Thoracic aorta (tissue), 2 donors: Measurements from ENCODE around the gene TSSC4. TPM values are rescaled to one million over a fixed set of nuclear protein-coding genes. Genes with fewer than 3 reads are reported as not detected.

Experiments used
- ATAC-seq: fragments of 150-250 bp; one replicate; pipeline ENCODE4 v1.8.0; 2017; ENCODE audit warnings: low read depth; ENCODE audit not compliant: insufficient number of reproducible peaks, low FRiP score
- DNase-seq: peaks from one replicate; pipeline ENCODE4 v3.0.0-alpha.2; 2020; ENCODE audit warnings: low spot score
- H3K27ac ChIP-seq, 2 donors: fragments of 200-600 bp; sonication (generic); 1 replicate in 1 of 2; 2 replicates in 1 of 2; pipeline ENCODE4 v1.5.1; 2016; ENCODE audit warnings: mild to moderate bottlenecking in 2 of 2, moderate library complexity in 2 of 2
- H3K27me3 ChIP-seq: fragments of 200-600 bp; sonication (generic); replicated peaks from 2 replicates; pipeline ENCODE4 v1.6.0; 2016; ENCODE audit warnings: mild to moderate bottlenecking; ENCODE audit not compliant: insufficient read depth
- H3K36me3 ChIP-seq: fragments of 200-600 bp; sonication (generic); one replicate; pipeline ENCODE4 v1.5.1; 2016
- H3K4me1 ChIP-seq, 2 donors: fragments of 200-600 bp; sonication (generic); 1 replicate in 1 of 2; 2 replicates in 1 of 2; pipeline versions ENCODE4 v1.5.1 to v1.6.0; 2016; ENCODE audit warnings: low read depth in 2 of 2, mild to moderate bottlenecking in 1 of 2; ENCODE audit not compliant: control insufficient read depth in 1 of 2
- H3K4me3 ChIP-seq: fragments of 200-600 bp; sonication (generic); 2 replicates; pipeline ENCODE4 v1.5.1; 2016; ENCODE audit warnings: mild to moderate bottlenecking
- H3K9me3 ChIP-seq: fragments of 200-600 bp; sonication (generic); 2 replicates; pipeline ENCODE4 v1.5.1; 2016
- CTCF ChIP-seq: fragments of 200-600 bp; sonication (generic); IDR thresholded peaks from one replicate; pipeline ENCODE4 v1.5.1; 2019; ENCODE audit warnings: antibody characterized with exemption
- total RNA-seq, 2 donors: library from RNA; depleted of rRNA; stranded (reverse); fragments of >200 nt; gene quantifications; one replicate each; pipeline versions ENCODE4 v1.1.0 to v1.2.3, GENCODE V29; 2016

Gene TSSC4
- total RNA-seq, 2 donors from 2014 or later: 31.6 to 57.9 TPM

- H3K4me1 ChIP-seq: no peaks in the 10 kb centered on the region
- no peaks in the 10 kb centered on the region for H3K36me3 ChIP-seq
- no peaks in the 10 kb centered on the region for H3K9me3 ChIP-seq
- H3K27ac ChIP-seq: no peak overlapping the region
- H3K4me3 ChIP-seq: no peak overlapping the region
- DNase-seq (no peak), ATAC-seq (no peak)
- no peak for TF ChIP-seq CTCF
- H3K27me3 ChIP-seq: no peaks in the 10 kb centered on the region
Observed at GRCh38 chr11:2421226-2421994, 20.9 kb downstream of the TSSC4 start.

- no peak for DNase-seq
- Histone ChIP-seq H3K4me3 (no peak overlapping the region), H3K4me1 (no peaks in the 10 kb centered on the region), H3K36me3 (no peaks in the 10 kb centered on the region), H3K9me3 (no peaks in the 10 kb centered on the region), H3K27ac (no peak overlapping the region), H3K27me3 (no peaks in the 10 kb centered on the region)
- ATAC-seq: no peak
- no peak for TF ChIP-seq CTCF
Observed at GRCh38 chr11:2421996-2422395, 21.4 kb downstream of the TSSC4 start.

- H3K9me3 ChIP-seq: no peaks in the 10 kb centered on the region
- TF ChIP-seq CTCF: no peak
- ATAC-seq (no peak), DNase-seq (no peak)
- no peaks in the 10 kb centered on the region for H3K36me3 ChIP-seq
- H3K4me1 ChIP-seq: no peaks in the 10 kb centered on the region
- H3K27ac ChIP-seq: no peak overlapping the region
- H3K27me3 ChIP-seq: no peaks in the 10 kb centered on the region
- no peak overlapping the region for H3K4me3 ChIP-seq
Observed at GRCh38 chr11:2422461-2423156, 22.1 kb downstream of the TSSC4 start.

GRCh38 chr11:2423157-2424025 is 22.8 kb downstream of the TSSC4 start:
- DNase-seq (no peak), ATAC-seq (no peak)
- Histone ChIP-seq H3K36me3 (no peaks in the 10 kb centered on the region), H3K9me3 (no peaks in the 10 kb centered on the region), H3K4me1 (no peaks in the 10 kb centered on the region), H3K4me3 (no peak overlapping the region), H3K27me3 (no peaks in the 10 kb centered on the region), H3K27ac (no peak overlapping the region)
- TF ChIP-seq CTCF: no peak
